Activated T-helper 1 cell treated with Interleukin-2 at 50 U/mL for 16 hours (primary cell): ENCODE results near the gene OR4M2.
"Not testable (repeated sequence)": the region's sequence is repeated elsewhere in the genome, so short reads cannot be mapped to it uniquely, and the experiment has no call there.

Experiments
- DNase-seq: peaks from one replicate; pipeline ENCODE4 v3.0.0-alpha.2; 2020; ENCODE audit warnings: low read depth

The OR4M2 gene

GRCh38 chr15:22080227-22080626 lies at the start of gene OR4M2:
OR4M2 (plus strand) TSS chr15:22080527; CDS start chr15:22080625, 98 bp downstream.
- not testable (repeated sequence) for DNase-seq

GRCh38 chr15:22069267-22069666 lies 11.1 kb upstream of the OR4M2 start:
- not testable (repeated sequence) for DNase-seq

GRCh38 chr15:22081386-22081785 lies 1.1 kb downstream of the OR4M2 start:
- DNase-seq, result not testable (repeated sequence)

GRCh38 chr15:22098616-22099253 lies 18.4 kb downstream of the OR4M2 start:
- DNase-seq, result not testable (repeated sequence)

- DNase-seq, result not testable (repeated sequence)
Measured at GRCh38 chr15:22099289-22099891, 19.1 kb downstream of the OR4M2 start.

- not testable (repeated sequence) for DNase-seq
Measured at GRCh38 chr15:22122033-22122432, 41.7 kb downstream of the OR4M2 start.
